Measurements from ENCODE around the gene SYNJ1. TPM values are rescaled to one million over a fixed set of nuclear protein-coding genes. Genes with fewer than 3 reads are reported as not detected.
"Not testable (repeated sequence)": the region's sequence is repeated elsewhere in the genome, so short reads cannot be mapped to it uniquely, and the experiment has no call there.

The SYNJ1 gene
- total and polyA plus RNA-seq, 2 experiments from 2014 or later, result 1.4 to 4.2 TPM

- ATAC-seq, result peak; percentile 31
- not testable (repeated sequence) for H3K27me3 Mint-ChIP-seq (ENCODE audit: insufficient read depth, low read depth, poor library complexity); H3K4me3 Mint-ChIP-seq; H2AFZ ChIP-seq; H3K9me2 ChIP-seq (ENCODE audit: insufficient read depth); H3K79me2 ChIP-seq (replicated peaks; ENCODE audit: insufficient read depth); H3K27me3 ChIP-seq (ENCODE audit: insufficient read depth); DNase-seq (ENCODE audit: low spot score); H3K9me3 Mint-ChIP-seq; H3F3A ChIP-seq (replicated peaks; ENCODE audit: low read depth)
- H3K27ac ChIP-seq (ENCODE audit: low read depth), result peak overlapping the region; percentile 55; the same call in 1 of the 2 replicates
- H4K20me1 ChIP-seq (replicated peaks; ENCODE audit: insufficient read depth), result peaks cover 11% of the 10 kb centered on the region
- H3K36me3 ChIP-seq (ENCODE audit: insufficient read depth), result peaks cover 12% of the 10 kb centered on the region
- H3K27ac Mint-ChIP-seq, result peak overlapping the region; percentile 79; the same call in 1 of the 2 replicates
- H3K4me1 Mint-ChIP-seq, result peaks cover 21% of the 10 kb centered on the region
- H3K4me2 ChIP-seq, result peak overlapping the region; percentile 56
- H3K4me3 ChIP-seq, result peak overlapping the region; percentile 14; the same call in 1 of the 2 replicates
- H3K4me1 ChIP-seq (ENCODE audit: insufficient read depth), result peaks cover 18% of the 10 kb centered on the region
- H3K36me3 Mint-ChIP-seq (ENCODE audit: low read depth), result peaks cover 53% of the 10 kb centered on the region
These were observed 8.3 kb upstream of the SYNJ1 start for GRCh38 chr21:32736083-32736482.

GRCh38 chr21:32735524-32735923, 7.7 kb upstream of the SYNJ1 start:
- Mint-ChIP-seq H3K9me3 (no peaks in the 10 kb centered on the region), H3K36me3 (ENCODE audit: low read depth) (peaks cover 48% of the 10 kb centered on the region), H3K27ac (peak overlapping the region; percentile 79), H3K27me3 (ENCODE audit: insufficient read depth, low read depth, poor library complexity) (no peaks in the 10 kb centered on the region), H3K4me3 (peak overlapping the region; percentile 45; the same call in 1 of the 3 replicates), H3K4me1 (peaks cover 18% of the 10 kb centered on the region)
- TF ChIP-seq ZNF462 (CRISPR knock-in tag; IDR thresholded peaks at IDR 0.05), result no peak
- TF ChIP-seq NANOG (IDR thresholded peaks at IDR 0.05; ENCODE audit: borderline replicate concordance), result no peak
- TF ChIP-seq ETS1 (IDR thresholded peaks at IDR 0.05), result no peak
- TF ChIP-seq CREB1 (CRISPR knock-in tag; IDR thresholded peaks at IDR 0.05; ENCODE audit: low read depth), result no peak
- TF ChIP-seq JUNB (IDR thresholded peaks at IDR 0.05; ENCODE audit: unreplicated experiment), result no peak
- TF ChIP-seq ZNF331 (CRISPR knock-in tag; IDR thresholded peaks at IDR 0.05; ENCODE audit: low read depth), result no peak
- DNase-seq (ENCODE audit: low spot score) (peak; percentile 57), ATAC-seq (peak; percentile 93)
- Histone ChIP-seq H3K27me3 (ENCODE audit: insufficient read depth) (no peaks in the 10 kb centered on the region), H3K4me3 (peak overlapping the region; percentile 14; the same call in 1 of the 2 replicates), H3K4me1 (ENCODE audit: insufficient read depth) (peaks cover 18% of the 10 kb centered on the region), H3K79me2 (replicated peaks; ENCODE audit: insufficient read depth) (0 out of 2 replicates have a peak, but pooled peaks cover 3% of the 10 kb centered on the region), H3K9me2 (ENCODE audit: insufficient read depth) (no peaks in the 10 kb centered on the region), H3K36me3 (ENCODE audit: insufficient read depth) (peaks cover 9% of the 10 kb centered on the region; the same call in 1 of the 2 replicates), H3K4me2 (peak overlapping the region; percentile 56), H2AFZ (no peak overlapping the region), H4K20me1 (replicated peaks; ENCODE audit: insufficient read depth) (peaks cover 11% of the 10 kb centered on the region), H3K27ac (ENCODE audit: low read depth) (peak overlapping the region; percentile 55; the same call in 1 of the 2 replicates), H3F3A (replicated peaks; ENCODE audit: low read depth) (no peaks in the 10 kb centered on the region; the same call in 1 of the 2 replicates)
